Measurements from ENCODE around the gene GNPTG. TPM values are rescaled to one million over a fixed set of nuclear protein-coding genes. Genes with fewer than 3 reads are reported as not detected.

GNPTG gene
- 10 to 100 TPM; 50.1 to 68.9 (median 57.3) TPM for total RNA-seq
- long read RNA-seq, donor 1, transcript GNPTG-201 (11 exons, 1,983 nt) = major isoform, 71 of 105 reads
- long read RNA-seq, donor 1, partial matches to known transcripts = 16 of 105 reads
- long read RNA-seq, donor 1, other reads (novel, unspliced or antisense) = 17 of 105 reads
- long read RNA-seq, donor 2, transcript GNPTG-201 (11 exons, 1,983 nt) = major isoform, 67 of 86 reads
- long read RNA-seq, donor 2, partial matches to known transcripts = 5 of 86 reads
- long read RNA-seq, donor 2, other reads (novel, unspliced or antisense) = 14 of 86 reads

- Histone ChIP-seq H3K4me1 (ENCODE audit: low read depth) (peaks cover 20% of the 10 kb centered on the region), H3K36me3 (ENCODE audit: low read depth) (no peaks in the 10 kb centered on the region), H3K4me3 (peak within 1 kb of the TSS; percentile 89), H3K9me3 (no peaks in the 10 kb centered on the region)
- ATAC-seq (peak; percentile 92), DNase-seq (peak; percentile 82 to 93 (median 92))
- TF ChIP-seq CTCF (IDR thresholded peaks at IDR 0.05) = no peak
- intact Hi-C loops (cut with DNase I, micrococcal nuclease) = no loop called here
These were observed at the start of gene GNPTG, which contains the start of gene TSR3 for GRCh38 chr16:1351582-1352362. Gene GNPTG (plus strand): TSS chr16:1351931. CDS start chr16:1351966, 35 bp downstream. Gene TSR3 (minus strand): TSS chr16:1351878. CDS start chr16:1351804, 74 bp downstream.

GRCh38 chr16:1305823-1306222 is 45.9 kb upstream of the GNPTG start:
- peak in 1 of 3 donors; percentile 63 for DNase-seq
- intact Hi-C loops (cut with DNase I, micrococcal nuclease) = no loop called here
- Histone ChIP-seq H3K4me1 (ENCODE audit: low read depth) (peaks cover 19% of the 10 kb centered on the region), H3K36me3 (ENCODE audit: low read depth) (no peaks in the 10 kb centered on the region), H3K9me3 (no peaks in the 10 kb centered on the region), H3K4me3 (no peak overlapping the region)
- ATAC-seq = no peak
- TF ChIP-seq CTCF (IDR thresholded peaks at IDR 0.05) = no peak

GRCh38 chr16:1306334-1306733 is 45.4 kb upstream of the GNPTG start:
- H3K4me1 ChIP-seq (ENCODE audit: low read depth) = peaks cover 20% of the 10 kb centered on the region
- H3K4me3 ChIP-seq = no peak overlapping the region
- H3K9me3 ChIP-seq = no peaks in the 10 kb centered on the region
- ATAC-seq (no peak), DNase-seq (peak in 1 of 3 donors; percentile 50)
- TF ChIP-seq CTCF (IDR thresholded peaks at IDR 0.05) = no peak
- no peaks in the 10 kb centered on the region for H3K36me3 ChIP-seq (ENCODE audit: low read depth)
- intact Hi-C loops (cut with DNase I, micrococcal nuclease) = no loop called here

- Histone ChIP-seq H3K36me3 (ENCODE audit: low read depth) (no peaks in the 10 kb centered on the region), H3K9me3 (no peaks in the 10 kb centered on the region), H3K4me1 (ENCODE audit: low read depth) (peaks cover 24% of the 10 kb centered on the region), H3K4me3 (peak overlapping the region; percentile 32)
- intact Hi-C loops (cut with DNase I, micrococcal nuclease) = no loop called here
- DNase-seq (no peak), ATAC-seq (peak; percentile 38)
- no peak for TF ChIP-seq CTCF (IDR thresholded peaks at IDR 0.05)
These were observed 43.4 kb upstream of the GNPTG start for GRCh38 chr16:1308036-1308976.
